Right lobe of liver (tissue), 6 donors: ENCODE results near the gene IL4I1. TPM values are rescaled to one million over a fixed set of nuclear protein-coding genes. Genes with fewer than 3 reads are reported as not detected.
A peak's percentile ranks its signal among the peaks of the same experiment; 100 is the strongest.

ENCODE experiments used
- ATAC-seq, 4 donors: fragments of 200-7000 bp; cut with Tn5 transposase; one replicate each; pipeline ENCODE4 v1.9.1; 2020; ENCODE audit warnings: mild to moderate bottlenecking in 4 of 4, moderate library complexity in 4 of 4
- DNase-seq, 3 donors: peaks; one replicate each; pipeline ENCODE4 v3.0.0-alpha.2; 2020
- H3K27ac ChIP-seq, 3 donors: fragments of 200-600 bp; one replicate each; pipeline ENCODE4 v1.8.0; 2022
- H3K27me3 ChIP-seq, 2 donors: fragments of 200-600 bp; one replicate each; pipeline ENCODE4 v1.8.0; 2022
- H3K36me3 ChIP-seq, 4 donors: fragments of 200-600 bp; sonication (generic) in 1 of 4; one replicate each; pipeline versions ENCODE4 v1.5.1 to v1.8.0; 2017 to 2022; ENCODE audit warnings: control low read depth in 1 of 4
- H3K4me1 ChIP-seq, 4 donors: fragments of 200-600 bp; sonication (generic) in 1 of 4; one replicate each; pipeline versions ENCODE4 v1.5.1 to v1.8.0; 2017 to 2022; ENCODE audit warnings: control low read depth in 1 of 4
- H3K4me3 ChIP-seq, 3 donors: fragments of 200-600 bp; one replicate each; pipeline ENCODE4 v1.8.0; 2022
- H3K9me3 ChIP-seq, 4 donors: fragments of 200-600 bp; sonication (generic) in 1 of 4; one replicate each; pipeline versions ENCODE4 v1.5.1 to v1.8.0; 2017 to 2022; ENCODE audit warnings: control low read depth in 1 of 4
- CTCF ChIP-seq, 4 donors: fragments of 200-600 bp in 3 of 4; fragments of 450-650 bp in 1 of 4; IDR thresholded peaks; one replicate each; pipeline versions ENCODE4 v1.5.1 to v1.8.0; 2016 to 2022; ENCODE audit warnings: antibody characterized with exemption in 4 of 4, mild to moderate bottlenecking in 2 of 4
- POLR2A ChIP-seq: fragments of 450-650 bp; IDR thresholded peaks from one replicate; pipeline ENCODE4 v1.6.1; 2017; ENCODE audit warnings: antibody characterized with exemption, mild to moderate bottlenecking
- WGBS: methylation state at CpG from one replicate; pipeline ENCODE4 v1.1.6; 2018; ENCODE audit warnings: low coverage, low lambda C conversion rate; ENCODE audit not compliant: insufficient coverage; ENCODE audit errors: missing lambda C conversion rate; 5-methylcytosine and 5-hydroxymethylcytosine counted together
- intact Hi-C, 2 donors: fragments of 100-400 bp; cut with DNase I; formaldehyde crosslinking; loops; one replicate each; pipeline versions ENCODE4 v1.11.2 to v1.14.1; 2022
- total RNA-seq, 6 experiments: library from RNA; depleted of rRNA in 2 of 6; stranded (reverse); fragments of >200 nt in 2 of 6; fragmentation: NEBNext Ultra II Directional in 3 of 6; extraction: Animal tissue kit (Norgen Biotek cat#: 25700) in 3 of 6; gene quantifications; one replicate each; pipeline versions ENCODE4 v1.1.0 to v1.2.4, GENCODE V29; 2016 to 2023
- donor health status: DM: no; HTN: yes; CAD: no.
- donor health status: DM: no; HTN: no; CAD: no.
- donor health status: DM: no; HTN: no; CAD: no.
- donor health status: DM: no; HTN: yes; CAD: no.
- donor health status: DM: no; HTN: yes; CAD: no.

Gene IL4I1
- total RNA-seq, 6 experiments from 2014 or later, result 0.56 to 4.2 (median 1.0) TPM; not detected in 3

GRCh38 chr19:49921871-49922795 is 25.4 kb upstream of the IL4I1 start:
- DNase-seq (no peak), ATAC-seq (no peak)
- TF ChIP-seq CTCF (IDR thresholded peaks at IDR 0.05) (no peak), POLR2A (no peak)
- peak overlapping the region; percentile 82 to 90 (median 90) for H3K27ac ChIP-seq
- H3K36me3 ChIP-seq, result no peaks in the 10 kb centered on the region
- peaks cover 0 to 39% (median 13%) of the 10 kb centered on the region in 4 donors for H3K4me1 ChIP-seq
- no peaks in the 10 kb centered on the region for H3K27me3 ChIP-seq
- peak overlapping the region in 2 of 3 donors; percentile 10 to 25 for H3K4me3 ChIP-seq
- H3K9me3 ChIP-seq, result no peaks in the 10 kb centered on the region
- WGBS, result 30% methylated on average over 4 of the region's 22 CpGs
- intact Hi-C loops, result no loop called here

GRCh38 chr19:49920624-49921363 is 24.1 kb upstream of the IL4I1 start:
- intact Hi-C loops, result no loop called here
- H3K4me1 ChIP-seq, result peaks cover 0 to 44% (median 13%) of the 10 kb centered on the region in 4 donors
- no peaks in the 10 kb centered on the region for H3K36me3 ChIP-seq
- TF ChIP-seq CTCF (IDR thresholded peaks at IDR 0.05) (no peak), POLR2A (no peak)
- WGBS, result 90% methylated on average over 11 of the region's 24 CpGs
- no peak overlapping the region for H3K4me3 ChIP-seq
- no peak overlapping the region for H3K27ac ChIP-seq
- ATAC-seq (no peak), DNase-seq (peak in 1 of 3 donors; percentile 17)
- no peaks in the 10 kb centered on the region for H3K9me3 ChIP-seq
- H3K27me3 ChIP-seq, result no peaks in the 10 kb centered on the region

GRCh38 chr19:49918089-49918488 is 21.4 kb upstream of the IL4I1 start:
- 88% methylated on average over 5 of the region's 8 CpGs for WGBS
- intact Hi-C loops, result no loop called here
- Histone ChIP-seq H3K9me3 (no peaks in the 10 kb centered on the region), H3K4me3 (no peak overlapping the region), H3K4me1 (peaks cover 0 to 33% (median 14%) of the 10 kb centered on the region in 4 donors), H3K27me3 (no peaks in the 10 kb centered on the region), H3K36me3 (peaks cover 0 to 3% (median 0%) of the 10 kb centered on the region in 4 donors), H3K27ac (peak overlapping the region in 2 of 3 donors; percentile 16 to 56)
- ATAC-seq (no peak), DNase-seq (no peak)
- TF ChIP-seq CTCF (IDR thresholded peaks at IDR 0.05), result no peak
- no peak for TF ChIP-seq POLR2A

GRCh38 chr19:49916839-49917733 is 20.4 kb upstream of the IL4I1 start:
- ATAC-seq (peak; percentile 82 to 92 (median 88)), DNase-seq (peak; percentile 75 to 86 (median 81))
- peak; percentile 40 for TF ChIP-seq POLR2A
- peak; percentile 55 to 81 (median 71) for TF ChIP-seq CTCF (IDR thresholded peaks at IDR 0.05)
- Histone ChIP-seq H3K9me3 (no peaks in the 10 kb centered on the region), H3K4me1 (peaks cover 0 to 23% (median 10%) of the 10 kb centered on the region in 4 donors), H3K27ac (peak overlapping the region; percentile 16 to 56 (median 41)), H3K27me3 (no peaks in the 10 kb centered on the region), H3K4me3 (peak overlapping the region; percentile 31 to 44 (median 37)), H3K36me3 (peaks cover 0 to 6% (median 0%) of the 10 kb centered on the region in 4 donors)
- intact Hi-C loops, result no loop called here
- 13% methylated on average over 12 of the region's 21 CpGs for WGBS
